GM21515 (cell line): Measurements from ENCODE around the gene FAM209B.
A peak's percentile ranks its signal among the peaks of the same experiment; 100 is the strongest.
"Not testable (repeated sequence)": the region's sequence is repeated elsewhere in the genome, so short reads cannot be mapped to it uniquely, and the experiment has no call there.

ENCODE experiments used
- ATAC-seq: cut with Tn5 transposase; IDR thresholded peaks from one replicate; pipeline ENCODE4 v1.9.1; 2021; ENCODE audit not compliant: unreplicated experiment

Gene FAM209B

GRCh38 chr20:56537997-56538396 is 5.0 kb downstream of the FAM209B start:
- no peak for ATAC-seq

GRCh38 chr20:56540415-56540814 is 7.4 kb downstream of the FAM209B start:
- no peak for ATAC-seq

GRCh38 chr20:56542489-56543030 is 9.5 kb downstream of the FAM209B start:
- no peak for ATAC-seq

GRCh38 chr20:56551571-56551970 is 18.5 kb downstream of the FAM209B start:
- no peak for ATAC-seq

- ATAC-seq: no peak
Measured at GRCh38 chr20:56552911-56553629, 20.0 kb downstream of the FAM209B start.

- peak; percentile 69 for ATAC-seq
Measured at GRCh38 chr20:56554869-56555268, 21.8 kb downstream of the FAM209B start.

GRCh38 chr20:56558968-56559367 is 25.9 kb downstream of the FAM209B start:
- ATAC-seq: no peak

GRCh38 chr20:56564526-56564925 is 31.5 kb downstream of the FAM209B start:
- ATAC-seq: not testable (repeated sequence)

GRCh38 chr20:56565511-56565910 is 32.5 kb downstream of the FAM209B start:
- ATAC-seq: no peak

- no peak for ATAC-seq
Measured at GRCh38 chr20:56566621-56567020, 33.6 kb downstream of the FAM209B start.

- no peak for ATAC-seq
Measured at GRCh38 chr20:56570832-56571231, 37.8 kb downstream of the FAM209B start.

- no peak for ATAC-seq
Measured at GRCh38 chr20:56572172-56572571, 39.1 kb downstream of the FAM209B start.

GRCh38 chr20:56573986-56574385 is 40.9 kb downstream of the FAM209B start:
- no peak for ATAC-seq

GRCh38 chr20:56574531-56575142 is 41.6 kb downstream of the FAM209B start:
- ATAC-seq: no peak

- ATAC-seq: no peak
Measured at GRCh38 chr20:56575157-56575556, 42.1 kb downstream of the FAM209B start.

- ATAC-seq: no peak
Measured at GRCh38 chr20:56575961-56576360, 42.9 kb downstream of the FAM209B start.

GRCh38 chr20:56579301-56579710 is 46.3 kb downstream of the FAM209B start:
- ATAC-seq: no peak

- ATAC-seq: no peak
Measured at GRCh38 chr20:56580226-56580625, 47.2 kb downstream of the FAM209B start.

- no peak for ATAC-seq
Measured at GRCh38 chr20:56581701-56582100, 48.7 kb downstream of the FAM209B start.

GRCh38 chr20:56582542-56582941 is 49.5 kb downstream of the FAM209B start:
- no peak for ATAC-seq

- ATAC-seq: no peak
Measured at GRCh38 chr20:56584916-56585315, 51.9 kb downstream of the FAM209B start.
